Endothelial cell of umbilical vein (primary cell): Measurements from ENCODE around the gene UBE3B. TPM values are rescaled to one million over a fixed set of nuclear protein-coding genes. Genes with fewer than 3 reads are reported as not detected.

ENCODE experiments used
- BruUV-seq: library from RNA; stranded (reverse); fragments of 400-500 nt; replicated peaks from 2 replicates; lab custom pipeline; 2021; lab: Mats Ljungman, UMichigan
- CTCF ChIA-PET: fragments of 300-600, 350-600 bp; sonication (Branson Sonifier 250); formaldehyde crosslinking; loops from one replicate; lab custom pipeline; 2021; ENCODE audit warnings: antibody characterized with exemption, inconsistent platforms; lab: Charles Lee
- POLR2A ChIA-PET: fragments of 300-600, 350-600 bp; sonication (Branson Sonifier 250); formaldehyde crosslinking; loops from one replicate; lab custom pipeline; 2021; ENCODE audit warnings: antibody characterized with exemption, inconsistent platforms; lab: Charles Lee
- DNase-seq: peaks from one replicate; pipeline ENCODE4 v3.0.0-alpha.2; 2011; ENCODE audit warnings: low read depth, low spot score
- FAIRE-seq: peaks from 2 replicates; lab custom pipeline; 2011; peaks lifted over from hg19 to GRCh38; lab: Jason Lieb, UNC
- H2AFZ ChIP-seq: 2 replicates; pipeline ENCODE4 v1.6.0; 2012; ENCODE audit warnings: low read depth, low read length, control low read depth, inconsistent platforms
- H3K27ac ChIP-seq: 2 replicates; pipeline ENCODE4 v1.5.1; 2011; ENCODE audit warnings: low read depth, mild to moderate bottlenecking, control low read depth, low read length, moderate library complexity; ENCODE audit not compliant: insufficient read depth
- H3K27me3 ChIP-seq, 2 experiments: 2 replicates each; pipeline versions ENCODE4 v1.6.0 to v1.6.1; 2011; ENCODE audit warnings: low read length in 2 of 2, mixed read lengths in 1 of 2; ENCODE audit not compliant: control insufficient read depth in 2 of 2, insufficient read depth in 2 of 2
- H3K36me3 ChIP-seq, 2 experiments: 2 replicates in 1 of 2; 3 replicates in 1 of 2; pipeline ENCODE4 v1.5.1; 2011; ENCODE audit warnings: low read length in 2 of 2, mild to moderate bottlenecking in 1 of 2, moderate library complexity in 1 of 2; ENCODE audit not compliant: control insufficient read depth in 2 of 2, insufficient read depth in 2 of 2; ENCODE audit errors: extremely low read depth in 1 of 2
- H3K4me1 ChIP-seq: 3 replicates; pipeline ENCODE4 v1.5.1; 2011; ENCODE audit warnings: mild to moderate bottlenecking, low read length; ENCODE audit not compliant: control insufficient read depth, insufficient read depth; ENCODE audit errors: extremely low read depth
- H3K4me2 ChIP-seq: 2 replicates; pipeline ENCODE4 v1.6.1; 2011; ENCODE audit warnings: low read length, control low read depth, mixed read lengths; ENCODE audit not compliant: insufficient read depth
- H3K4me3 ChIP-seq, 3 experiments: fragments of 200-600 bp in 1 of 3; sonication (generic), shearing (Covaris generic) in 1 of 3; replicated peaks in 1 of 3; 2 replicates each; pipeline ENCODE4 v1.5.1; 2011 to 2016; ENCODE audit warnings: control low read depth in 3 of 3, low read length in 3 of 3, mild to moderate bottlenecking in 2 of 3, inconsistent platforms in 1 of 3, low read depth in 1 of 3, moderate library complexity in 1 of 3; ENCODE audit not compliant: insufficient read depth in 1 of 3
- H3K79me2 ChIP-seq: 2 replicates; pipeline ENCODE4 v1.6.0; 2012; ENCODE audit warnings: low read length, inconsistent platforms; ENCODE audit not compliant: control insufficient read depth, insufficient read depth
- H3K9ac ChIP-seq: replicated peaks from 2 replicates; pipeline ENCODE3; 2011; ENCODE audit warnings: low read length, control low read depth; ENCODE audit not compliant: insufficient read depth; ENCODE audit errors: extremely low read depth
- H3K9me1 ChIP-seq: replicated peaks from 3 replicates; pipeline ENCODE4 v1.6.0; 2011; ENCODE audit warnings: mild to moderate bottlenecking, low read length; ENCODE audit not compliant: control insufficient read depth, insufficient read depth; ENCODE audit errors: extremely low read depth
- H3K9me3 ChIP-seq: replicated peaks from 2 replicates; pipeline ENCODE4 v1.5.1; 2012; ENCODE audit warnings: low read length, inconsistent platforms; ENCODE audit not compliant: control insufficient read depth, insufficient read depth
- H4K20me1 ChIP-seq: replicated peaks from 2 replicates; pipeline ENCODE3; 2011; ENCODE audit warnings: mild to moderate bottlenecking, low read length; ENCODE audit not compliant: control insufficient read depth, insufficient read depth; ENCODE audit errors: extremely low read depth
- EZH2 ChIP-seq: IDR thresholded peaks from 2 replicates; pipeline ENCODE4 v1.6.1; 2012; ENCODE audit warnings: borderline replicate concordance, low read depth, mild to moderate bottlenecking, moderate library complexity, low read length, inconsistent platforms; ENCODE audit not compliant: severe bottlenecking
- FOS ChIP-seq: IDR thresholded peaks from 2 replicates; pipeline ENCODE4 v1.6.1; 2011; ENCODE audit warnings: mild to moderate bottlenecking, low read length, moderate library complexity, borderline replicate concordance; ENCODE audit not compliant: insufficient read depth
- GATA2 ChIP-seq: IDR thresholded peaks from 2 replicates; pipeline ENCODE4 v1.7.0; 2011; ENCODE audit warnings: low read depth, mild to moderate bottlenecking, moderate library complexity, mixed read lengths, low read length; ENCODE audit not compliant: insufficient read length, insufficient read depth
- JUN ChIP-seq: IDR thresholded peaks from 2 replicates; pipeline ENCODE4 v1.6.1; 2011; ENCODE audit warnings: borderline replicate concordance, low read depth; ENCODE audit not compliant: insufficient read length, insufficient read depth
- MYC ChIP-seq: IDR thresholded peaks from one replicate; pipeline ENCODE4 v1.6.1; 2011; ENCODE audit warnings: mild to moderate bottlenecking, low read depth, low read length
- POLR2A ChIP-seq: IDR thresholded peaks from 2 replicates; pipeline ENCODE4 v1.6.1; 2012; ENCODE audit warnings: low read depth, mild to moderate bottlenecking, control low read depth, low read length
- POLR2AphosphoS5 ChIP-seq: IDR thresholded peaks from 2 replicates; pipeline ENCODE4 v1.6.1; 2012; ENCODE audit warnings: low read depth, mild to moderate bottlenecking, control low read depth, low read length, moderate library complexity; ENCODE audit not compliant: insufficient read depth
- dilution Hi-C: fragments of 300-500 bp; cut with MboI; formaldehyde crosslinking; loops from one replicate; pipeline ENCODE4 v1.15.0; 2019; ENCODE audit warnings: low sequenced_read_pairs; ENCODE audit not compliant: extremely low pct_ligation_motif_present
- intact Hi-C: fragments of 100-400 bp; cut with micrococcal nuclease; formaldehyde crosslinking; loops from one replicate; pipeline ENCODE4 v1.10.0; 2022
- polyA plus RNA-seq, 4 experiments: library from polyadenylated mRNA; depleted of rRNA in 3 of 4; stranded (reverse) in 3 of 4; unstranded in 1 of 4; fragments of >200 nt; gene quantifications; 2 replicates each; pipeline versions ENCODE4 v1.2.1 to v1.2.3, GENCODE V29; 2011 to 2012; ENCODE audit warnings: missing spikeins in 1 of 4
- total RNA-seq: library from RNA; stranded (reverse); gene quantifications from 2 replicates; pipeline ENCODE4 v1.2.3, GENCODE V29; 2021
- TF ChIP-seq, protein P1 (sequence below): IDR thresholded peaks from 2 replicates; pipeline ENCODE4 v1.6.1; 2011; ENCODE audit not compliant: insufficient read depth, insufficient read length
- TF ChIP-seq, protein P2 (sequence below), 2 donors: IDR thresholded peaks; 1 replicate in 1 of 2; 2 replicates in 1 of 2; pipeline ENCODE4 v1.5.1; 2011; ENCODE audit warnings: low read length in 2 of 2, mild to moderate bottlenecking in 2 of 2, moderate library complexity in 2 of 2, control low read depth in 1 of 2, inconsistent platforms in 1 of 2, low read depth in 1 of 2; ENCODE audit not compliant: insufficient read depth in 1 of 2; ENCODE audit errors: extremely low read depth in 1 of 2

The UBE3B gene
- total and polyA plus RNA-seq, 2 donors (not counting 3 experiments of a cell fraction or from before 2014, with no cell fraction given), result 24.9 to 40.8 TPM

DNA sequence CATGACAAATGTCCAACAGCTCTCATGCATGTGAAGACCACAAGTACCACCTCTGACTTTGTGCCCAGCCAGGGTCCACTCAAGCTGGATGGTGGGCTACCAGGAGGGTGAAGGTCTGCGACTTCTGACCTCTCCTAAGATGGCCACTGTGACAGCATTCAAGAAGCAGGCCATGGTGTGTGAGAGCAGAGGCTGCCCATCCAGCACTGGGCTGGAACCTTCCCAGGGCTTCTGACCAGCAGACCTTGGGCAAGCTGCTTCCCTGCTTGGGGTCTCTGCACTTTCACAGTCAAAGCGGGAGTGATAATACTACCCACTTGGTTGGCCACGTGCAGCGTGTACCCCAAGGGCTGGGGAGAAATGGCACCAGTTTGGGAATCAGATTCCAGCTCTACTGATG is 85.4 kb downstream of the UBE3B start:
- CTCF ChIA-PET, result no interaction called here
- POLR2A ChIA-PET, result no interaction called here

DNA sequence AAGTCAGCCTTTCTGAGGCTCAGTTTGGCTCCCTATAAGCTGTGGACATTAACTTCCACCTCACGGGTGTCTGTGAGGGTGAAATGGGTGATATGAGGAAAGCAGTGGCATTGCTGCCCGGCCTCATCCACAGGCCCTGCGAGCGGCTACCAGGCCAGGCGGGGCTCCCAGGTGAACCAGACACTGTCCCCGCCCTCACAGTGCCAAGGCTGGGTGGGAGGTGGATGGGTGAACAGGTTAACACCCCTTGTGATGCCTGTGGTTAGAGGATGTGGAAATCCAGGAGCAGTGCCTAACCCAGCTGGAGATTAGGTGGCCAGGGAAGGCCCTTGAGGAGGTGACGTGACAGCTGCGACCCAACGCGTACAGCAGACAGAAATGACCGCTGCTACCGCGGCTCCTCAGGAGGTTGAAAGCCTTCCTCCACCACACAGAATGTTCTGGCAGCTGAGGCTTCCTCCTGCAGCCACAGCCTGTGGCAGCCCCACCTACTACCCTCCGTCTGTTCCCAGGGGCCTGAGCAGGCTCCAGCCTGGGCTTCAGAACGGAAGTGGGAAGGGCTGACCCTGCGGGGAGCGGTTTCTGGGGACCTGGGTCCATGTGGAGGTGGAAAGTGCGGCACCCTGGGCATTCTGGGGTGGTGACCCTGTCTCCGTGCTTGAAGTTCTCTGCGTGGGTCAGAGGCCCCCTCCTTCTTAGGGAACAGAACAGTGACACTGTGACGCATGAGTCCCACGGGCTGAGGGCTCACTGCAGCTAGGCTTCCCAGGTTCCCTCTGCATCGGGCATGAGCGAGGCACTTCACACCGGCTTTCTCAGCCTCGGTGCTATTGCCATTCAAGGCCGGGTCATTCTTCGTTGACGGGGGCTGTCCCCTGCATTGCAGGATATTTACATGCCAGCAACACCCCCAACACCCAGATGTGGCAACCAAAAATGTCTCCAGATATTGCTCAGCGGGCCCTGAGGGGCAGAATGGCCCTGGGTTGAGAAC is 86.2 kb downstream of the UBE3B start:
- intact Hi-C loops (no loop called here), dilution Hi-C loops (no loop called here)
- ChIA-PET CTCF (no interaction called here), POLR2A (no interaction called here)
- H3K4me3 ChIP-seq, result no peak overlapping the region
- H3K36me3 ChIP-seq, result peaks cover 2 to 7% of the 10 kb centered on the region in 2 experiments
- no peaks in the 10 kb centered on the region for H3K27me3 ChIP-seq
- no peaks in the 10 kb centered on the region for H3K9me3 ChIP-seq
- FAIRE-seq (no peak), DNase-seq (no peak)
- H3K27ac ChIP-seq, result no peak overlapping the region
- no peaks in the 10 kb centered on the region for H3K4me1 ChIP-seq
- no peak overlapping the region for H2AFZ ChIP-seq
- H3K9me1 ChIP-seq, result no peaks in the 10 kb centered on the region
- H4K20me1 ChIP-seq, result no peaks in the 10 kb centered on the region
- no TSS peak for BruUV-seq
- no peak for TF ChIP-seq GATA2
- TF ChIP-seq FOS, result no peak
- TF ChIP-seq, protein P1, sequence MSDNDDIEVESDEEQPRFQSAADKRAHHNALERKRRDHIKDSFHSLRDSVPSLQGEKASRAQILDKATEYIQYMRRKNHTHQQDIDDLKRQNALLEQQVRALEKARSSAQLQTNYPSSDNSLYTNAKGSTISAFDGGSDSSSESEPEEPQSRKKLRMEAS, result no peak
- TF ChIP-seq, protein P2, sequence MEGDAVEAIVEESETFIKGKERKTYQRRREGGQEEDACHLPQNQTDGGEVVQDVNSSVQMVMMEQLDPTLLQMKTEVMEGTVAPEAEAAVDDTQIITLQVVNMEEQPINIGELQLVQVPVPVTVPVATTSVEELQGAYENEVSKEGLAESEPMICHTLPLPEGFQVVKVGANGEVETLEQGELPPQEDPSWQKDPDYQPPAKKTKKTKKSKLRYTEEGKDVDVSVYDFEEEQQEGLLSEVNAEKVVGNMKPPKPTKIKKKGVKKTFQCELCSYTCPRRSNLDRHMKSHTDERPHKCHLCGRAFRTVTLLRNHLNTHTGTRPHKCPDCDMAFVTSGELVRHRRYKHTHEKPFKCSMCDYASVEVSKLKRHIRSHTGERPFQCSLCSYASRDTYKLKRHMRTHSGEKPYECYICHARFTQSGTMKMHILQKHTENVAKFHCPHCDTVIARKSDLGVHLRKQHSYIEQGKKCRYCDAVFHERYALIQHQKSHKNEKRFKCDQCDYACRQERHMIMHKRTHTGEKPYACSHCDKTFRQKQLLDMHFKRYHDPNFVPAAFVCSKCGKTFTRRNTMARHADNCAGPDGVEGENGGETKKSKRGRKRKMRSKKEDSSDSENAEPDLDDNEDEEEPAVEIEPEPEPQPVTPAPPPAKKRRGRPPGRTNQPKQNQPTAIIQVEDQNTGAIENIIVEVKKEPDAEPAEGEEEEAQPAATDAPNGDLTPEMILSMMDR (IDR thresholded peaks at IDR 0.05; ENCODE audit: extremely low read depth in 1 of 2, insufficient read depth in 1 of 2, low read depth in 1 of 2, low read length in 2 of 2), result no peak
- TF ChIP-seq EZH2, result no peak
- no peak for TF ChIP-seq POLR2AphosphoS5
- TF ChIP-seq MYC, result no peak
- TF ChIP-seq POLR2A, result no peak
- no peak for TF ChIP-seq JUN
- H3K4me2 ChIP-seq, result no peak overlapping the region
- H3K9ac ChIP-seq, result no peak overlapping the region
- H3K79me2 ChIP-seq, result no peaks in the 10 kb centered on the region

More for the DNA sequence above, 85.4 kb downstream of the UBE3B start:
- dilution Hi-C loops (no loop called here), intact Hi-C loops (no loop called here)
- no peak overlapping the region for H3K4me3 ChIP-seq
- H3K36me3 ChIP-seq, result peaks cover 2% of the 10 kb centered on the region in 2 experiments
- no peaks in the 10 kb centered on the region for H3K9me1 ChIP-seq
- H3K4me2 ChIP-seq, result no peak overlapping the region
- BruUV-seq, result no TSS peak
- H3K27me3 ChIP-seq, result no peaks in the 10 kb centered on the region
- no peaks in the 10 kb centered on the region for H4K20me1 ChIP-seq
- no peaks in the 10 kb centered on the region for H3K9me3 ChIP-seq
- TF ChIP-seq POLR2A, result no peak
- DNase-seq, result no peak
- H2AFZ ChIP-seq, result no peak overlapping the region
- no peaks in the 10 kb centered on the region for H3K79me2 ChIP-seq
- no peaks in the 10 kb centered on the region for H3K4me1 ChIP-seq
- FAIRE-seq, result no peak
- no peak overlapping the region for H3K27ac ChIP-seq
- no peak overlapping the region for H3K9ac ChIP-seq
